OCI-LY1 (cell line): ENCODE data around the gene KLHL29.

Experiments
- H2AFZ ChIP-seq: fragments of 200-600 bp; sonication (generic), shearing (Covaris generic); 2 replicates; pipeline ENCODE4 v1.6.0; 2014; ENCODE audit warnings: antibody characterized with exemption, mild to moderate bottlenecking, low read length
- H3F3A ChIP-seq: fragments of 200-600 bp; sonication (generic), shearing (Covaris generic); 2 replicates; pipeline ENCODE4 v1.6.0; 2014; ENCODE audit warnings: mild to moderate bottlenecking, antibody characterized with exemption, low read length, moderate library complexity; ENCODE audit not compliant: insufficient read depth
- H3K27ac ChIP-seq: fragments of 200-600 bp; sonication (generic); 2 replicates; pipeline ENCODE4 v1.5.1; 2014; ENCODE audit warnings: low read length, mixed run types, mild to moderate bottlenecking, low read depth; ENCODE audit not compliant: poor library complexity, severe bottlenecking
- H3K27me3 ChIP-seq: fragments of 200-600 bp; sonication (generic); 2 replicates; pipeline ENCODE4 v1.6.0; 2014; ENCODE audit warnings: antibody characterized with exemption, mild to moderate bottlenecking, low read length, moderate library complexity; ENCODE audit not compliant: insufficient read depth
- H3K36me3 ChIP-seq: fragments of 200-600 bp; sonication (generic); 2 replicates; pipeline ENCODE4 v1.6.1; 2014; ENCODE audit warnings: mild to moderate bottlenecking, antibody characterized with exemption, low read length, moderate library complexity, mixed read lengths; ENCODE audit not compliant: insufficient read depth
- H3K4me1 ChIP-seq: fragments of 200-600 bp; sonication (generic); 2 replicates; pipeline ENCODE4 v1.5.1; 2014; ENCODE audit warnings: mild to moderate bottlenecking, low read length, moderate library complexity; ENCODE audit not compliant: insufficient read depth, severe bottlenecking
- H3K4me2 ChIP-seq: fragments of 200-600 bp; sonication (generic), shearing (Covaris generic); 2 replicates; pipeline ENCODE4 v1.6.1; 2014; ENCODE audit warnings: low read length
- H3K4me3 ChIP-seq: fragments of 200-600 bp; sonication (generic); 2 replicates; pipeline ENCODE4 v1.5.1; 2014; ENCODE audit warnings: low read length, low read depth, mild to moderate bottlenecking, mixed read lengths; ENCODE audit not compliant: poor library complexity, severe bottlenecking
- H3K79me2 ChIP-seq: fragments of 200-600 bp; shearing (Covaris generic); 2 replicates; pipeline ENCODE4 v1.6.1; 2016; ENCODE audit warnings: mixed run types, low read length, mixed read lengths; ENCODE audit not compliant: insufficient read depth
- H3K9ac ChIP-seq: fragments of 200-600 bp; sonication (generic), shearing (Covaris generic); 2 replicates; pipeline ENCODE4 v1.6.1; 2014; ENCODE audit warnings: mild to moderate bottlenecking, low read length, mixed read lengths
- H3K9me2 ChIP-seq: fragments of 200-600 bp; sonication (generic), shearing (Covaris generic); 2 replicates; pipeline ENCODE4 v1.6.1; 2014; ENCODE audit warnings: low read depth, mild to moderate bottlenecking, low read length, mixed read lengths
- H3K9me3 ChIP-seq: fragments of 200-600 bp; shearing (Covaris generic); 2 replicates; pipeline ENCODE4 v1.6.1; 2014; ENCODE audit warnings: low read length, mixed read lengths
- H4K20me1 ChIP-seq: fragments of 200-600 bp; sonication (generic), shearing (Covaris generic); 2 replicates; pipeline ENCODE4 v1.6.0; 2016; ENCODE audit warnings: mild to moderate bottlenecking, low read length; ENCODE audit not compliant: insufficient read depth
- EZH2 ChIP-seq: fragments of 200-600 bp; sonication (generic), shearing (Covaris generic); IDR thresholded peaks from 2 replicates; pipeline ENCODE4 v1.8.0; 2017; ENCODE audit warnings: borderline replicate concordance, mixed run types, mild to moderate bottlenecking, antibody characterized with exemption, low read length, moderate library complexity, mixed read lengths
- TF ChIP-seq, protein P1 (sequence below): fragments of 200-600 bp; sonication (generic), shearing (Covaris generic); IDR thresholded peaks from 2 replicates; pipeline ENCODE4 v1.5.1; 2017; ENCODE audit warnings: mild to moderate bottlenecking, antibody characterized with exemption, low read length, moderate library complexity, mixed read lengths

KLHL29 gene

DNA sequence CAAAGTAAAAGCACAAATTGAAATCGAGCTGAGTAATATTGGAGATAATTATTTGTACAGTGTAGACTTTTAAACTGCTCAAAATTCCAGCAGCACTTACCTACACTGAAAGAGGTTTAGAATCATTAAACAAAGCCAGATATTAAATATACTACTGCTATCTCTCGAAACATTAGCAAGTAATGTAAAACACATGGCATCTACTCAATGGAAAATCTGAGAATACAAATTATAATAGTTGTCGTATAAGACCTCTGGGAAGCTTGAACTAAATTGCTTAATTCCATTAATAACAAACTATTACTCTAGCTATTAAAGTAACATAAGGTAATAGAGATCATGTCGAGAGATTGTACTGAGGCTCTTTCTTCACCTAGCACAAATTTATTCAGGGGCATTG lies 108.9 kb downstream of the KLHL29 start:
- Histone ChIP-seq H3K79me2 (no peaks in the 10 kb centered on the region), H3K4me3 (no peak overlapping the region), H3K9ac (no peak overlapping the region), H2AFZ (no peak overlapping the region), H3K4me1 (no peaks in the 10 kb centered on the region), H3K36me3 (no peaks in the 10 kb centered on the region), H4K20me1 (no peaks in the 10 kb centered on the region), H3K9me3 (no peaks in the 10 kb centered on the region), H3K4me2 (no peak overlapping the region), H3K9me2 (no peaks in the 10 kb centered on the region), H3K27ac (no peak overlapping the region), H3K27me3 (no peaks in the 10 kb centered on the region), H3F3A (no peaks in the 10 kb centered on the region)
- TF ChIP-seq, protein P1, sequence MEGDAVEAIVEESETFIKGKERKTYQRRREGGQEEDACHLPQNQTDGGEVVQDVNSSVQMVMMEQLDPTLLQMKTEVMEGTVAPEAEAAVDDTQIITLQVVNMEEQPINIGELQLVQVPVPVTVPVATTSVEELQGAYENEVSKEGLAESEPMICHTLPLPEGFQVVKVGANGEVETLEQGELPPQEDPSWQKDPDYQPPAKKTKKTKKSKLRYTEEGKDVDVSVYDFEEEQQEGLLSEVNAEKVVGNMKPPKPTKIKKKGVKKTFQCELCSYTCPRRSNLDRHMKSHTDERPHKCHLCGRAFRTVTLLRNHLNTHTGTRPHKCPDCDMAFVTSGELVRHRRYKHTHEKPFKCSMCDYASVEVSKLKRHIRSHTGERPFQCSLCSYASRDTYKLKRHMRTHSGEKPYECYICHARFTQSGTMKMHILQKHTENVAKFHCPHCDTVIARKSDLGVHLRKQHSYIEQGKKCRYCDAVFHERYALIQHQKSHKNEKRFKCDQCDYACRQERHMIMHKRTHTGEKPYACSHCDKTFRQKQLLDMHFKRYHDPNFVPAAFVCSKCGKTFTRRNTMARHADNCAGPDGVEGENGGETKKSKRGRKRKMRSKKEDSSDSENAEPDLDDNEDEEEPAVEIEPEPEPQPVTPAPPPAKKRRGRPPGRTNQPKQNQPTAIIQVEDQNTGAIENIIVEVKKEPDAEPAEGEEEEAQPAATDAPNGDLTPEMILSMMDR, result no peak
- no peak for TF ChIP-seq EZH2

DNA sequence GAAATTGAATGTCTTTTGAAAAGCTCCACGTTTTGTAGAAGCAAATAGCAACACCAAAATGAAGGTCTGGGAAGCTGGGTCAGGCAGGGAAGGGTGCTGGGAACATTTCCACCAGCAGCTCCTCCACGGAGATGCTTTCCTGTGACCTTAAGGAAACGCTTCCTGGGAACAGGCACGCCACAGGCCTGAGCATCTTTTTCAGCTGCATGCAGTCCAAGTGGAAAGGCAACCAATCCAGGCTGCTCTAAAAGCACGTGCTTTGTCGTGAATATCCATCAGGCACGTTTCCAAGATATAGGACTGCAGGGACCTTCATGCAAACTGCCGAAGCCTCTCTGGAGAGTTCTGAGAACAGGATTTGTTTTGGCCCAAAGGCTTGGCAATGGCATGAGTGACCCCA lies 109.3 kb downstream of the KLHL29 start:
- Histone ChIP-seq H3K36me3 (no peaks in the 10 kb centered on the region), H3K4me2 (no peak overlapping the region), H4K20me1 (no peaks in the 10 kb centered on the region), H3K27ac (no peak overlapping the region), H3K79me2 (no peaks in the 10 kb centered on the region), H3K4me1 (no peaks in the 10 kb centered on the region), H3K4me3 (no peak overlapping the region), H3K27me3 (no peaks in the 10 kb centered on the region), H2AFZ (no peak overlapping the region), H3F3A (no peaks in the 10 kb centered on the region), H3K9ac (no peak overlapping the region), H3K9me3 (no peaks in the 10 kb centered on the region), H3K9me2 (no peaks in the 10 kb centered on the region)
- TF ChIP-seq, protein P1, result no peak
- no peak for TF ChIP-seq EZH2

DNA sequence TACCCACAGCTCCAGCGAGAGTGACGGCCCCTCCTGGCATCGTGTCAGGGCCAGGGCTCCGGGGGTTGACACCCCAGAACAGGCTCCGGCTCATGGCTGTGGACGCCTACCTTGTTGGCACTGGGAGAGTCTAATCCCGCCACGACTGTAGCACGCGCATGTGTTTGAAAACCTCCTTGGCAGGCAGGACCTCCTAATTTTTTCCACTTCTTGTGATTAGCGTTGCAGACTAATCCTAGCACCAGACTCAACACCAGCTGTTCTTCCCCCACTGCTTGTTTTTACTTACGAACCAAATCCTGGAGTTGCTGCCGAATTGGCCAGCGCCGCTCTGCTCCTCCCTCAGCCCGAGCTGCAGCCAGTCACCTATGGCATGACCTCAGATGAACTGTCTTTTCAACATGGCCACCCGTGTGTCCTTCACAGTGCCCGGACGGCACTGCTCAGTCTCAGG lies 110.7 kb downstream of the KLHL29 start:
- Histone ChIP-seq H3K9me3 (no peaks in the 10 kb centered on the region), H3K4me3 (no peak overlapping the region), H3F3A (no peaks in the 10 kb centered on the region), H2AFZ (no peak overlapping the region), H3K4me1 (no peaks in the 10 kb centered on the region), H3K27me3 (no peaks in the 10 kb centered on the region), H3K36me3 (no peaks in the 10 kb centered on the region), H3K9me2 (no peaks in the 10 kb centered on the region), H3K79me2 (no peaks in the 10 kb centered on the region), H3K9ac (no peak overlapping the region), H4K20me1 (no peaks in the 10 kb centered on the region), H3K27ac (no peak overlapping the region), H3K4me2 (no peak overlapping the region)
- TF ChIP-seq, protein P1, result no peak
- TF ChIP-seq EZH2, result no peak
